ENCODE results near the gene ERAP2.
"Not testable (repeated sequence)": the region's sequence is repeated elsewhere in the genome, so short reads cannot be mapped to it uniquely, and the experiment has no call there.

ERAP2 gene

DNA sequence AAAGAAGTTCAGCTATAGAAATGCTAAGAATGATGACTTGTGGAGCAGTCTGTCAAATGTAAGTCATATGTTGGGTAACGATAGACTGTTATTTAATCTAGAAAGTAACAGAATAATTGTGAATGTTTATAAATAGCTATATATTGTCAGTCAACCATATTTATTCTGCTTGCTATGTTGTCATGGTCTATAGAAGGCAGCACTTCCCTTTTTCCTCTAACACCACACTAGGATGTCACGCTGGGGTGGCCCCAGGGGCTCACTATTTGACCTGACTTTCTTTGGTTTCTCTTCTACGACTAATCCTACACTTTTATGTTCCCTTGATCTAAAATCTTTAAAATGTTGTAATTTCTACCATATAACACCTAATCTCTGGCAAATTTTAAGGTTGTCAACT is 20.5 kb downstream of the ERAP2 start:
- ATAC-seq: peak; percentile 75
- no peak for DNase-seq

- DNase-seq (no peak), ATAC-seq (no peak)
Observed at GRCh38 chr5:96901384-96901783, 25.1 kb downstream of the ERAP2 start.

DNA sequence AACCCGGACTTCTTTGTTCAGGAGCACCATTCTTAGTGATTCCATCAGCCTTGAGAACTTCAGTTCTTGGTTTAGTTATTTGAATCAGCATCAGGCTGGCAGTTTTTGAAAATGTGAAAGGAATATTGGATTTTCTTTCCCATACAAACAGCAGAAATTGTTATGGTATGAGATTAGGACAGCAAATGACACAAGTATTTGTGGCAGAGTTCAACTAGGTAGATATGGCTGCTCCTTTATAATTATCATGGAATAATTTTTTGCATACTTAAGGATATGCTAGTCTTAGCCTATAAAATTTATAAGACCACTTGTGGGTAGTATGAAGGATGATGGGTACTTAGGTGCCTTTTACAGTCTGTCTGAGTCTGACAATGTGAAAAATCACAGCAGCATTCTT is 25.5 kb downstream of the ERAP2 start:
- ATAC-seq: no peak

DNA sequence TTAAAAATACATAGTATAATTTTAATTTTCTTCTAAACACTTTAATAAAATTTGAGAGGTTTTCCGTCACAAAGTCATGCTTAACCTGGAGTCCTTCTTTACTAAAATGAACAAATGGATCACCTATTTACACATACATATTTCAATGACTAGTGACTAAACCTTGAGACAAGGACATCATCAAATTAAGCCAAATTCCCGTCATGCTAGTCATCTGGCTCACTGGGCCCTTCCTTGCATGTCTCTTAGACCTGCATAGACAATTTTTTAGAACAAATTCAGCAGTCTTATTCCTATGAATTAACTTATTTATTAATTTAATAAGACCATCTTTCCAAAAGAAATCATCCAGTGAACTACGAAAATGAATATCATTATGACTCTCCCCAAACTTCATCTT is 26.6 kb downstream of the ERAP2 start:
- DNase-seq (no peak), ATAC-seq (no peak)

More for the DNA sequence above, 25.5 kb downstream of the ERAP2 start:
- no peak for DNase-seq

- DNase-seq (no peak), ATAC-seq (no peak)
Observed at GRCh38 chr5:96903300-96903699, 27.0 kb downstream of the ERAP2 start.

DNA sequence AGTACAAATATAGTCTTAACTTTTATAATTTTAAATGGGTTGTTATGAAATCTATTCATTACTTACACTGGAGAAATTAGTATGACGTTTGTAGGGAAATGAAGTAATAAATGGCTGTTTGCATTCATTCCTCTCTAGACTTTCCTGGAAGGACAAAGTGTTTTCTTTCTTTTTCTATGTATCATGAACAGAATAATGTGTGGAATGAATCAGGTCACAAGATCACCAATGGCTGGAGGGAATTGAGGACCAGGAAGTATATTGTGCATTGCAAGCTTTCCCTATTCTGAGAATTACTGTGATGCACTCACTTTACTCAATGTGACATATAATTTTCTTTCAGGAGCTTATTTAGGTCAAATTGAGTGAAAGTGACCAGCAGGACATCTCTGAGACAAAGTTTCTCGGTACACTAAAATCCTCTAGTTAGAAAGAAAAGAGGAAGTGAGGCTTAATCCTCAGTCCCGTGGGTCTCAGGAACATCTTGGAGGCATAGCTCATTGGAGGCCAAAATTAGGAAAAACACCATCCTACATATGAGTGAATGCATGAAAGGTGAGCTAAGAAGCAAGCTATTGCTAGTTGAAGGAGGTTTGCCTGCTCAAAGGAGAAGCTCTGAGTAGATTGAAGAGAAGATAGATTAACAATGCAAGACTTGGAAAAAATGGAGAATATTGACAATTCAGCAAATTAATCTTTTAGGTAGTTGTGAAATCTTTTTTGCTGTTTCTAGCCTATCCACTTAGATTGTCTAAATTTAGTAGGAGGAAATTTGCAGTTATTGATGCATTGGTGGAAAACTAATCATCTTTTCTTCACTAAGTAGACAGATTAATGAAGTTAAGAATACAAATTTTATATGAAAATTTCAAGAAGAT is 28.0 kb downstream of the ERAP2 start:
- no peak for ATAC-seq
- no peak for DNase-seq

GRCh38 chr5:96905864-96906263 is 29.6 kb downstream of the ERAP2 start:
- DNase-seq (no peak), ATAC-seq (no peak)

GRCh38 chr5:96909003-96909402 is 32.7 kb downstream of the ERAP2 start:
- ATAC-seq (no peak), DNase-seq (no peak)

DNA sequence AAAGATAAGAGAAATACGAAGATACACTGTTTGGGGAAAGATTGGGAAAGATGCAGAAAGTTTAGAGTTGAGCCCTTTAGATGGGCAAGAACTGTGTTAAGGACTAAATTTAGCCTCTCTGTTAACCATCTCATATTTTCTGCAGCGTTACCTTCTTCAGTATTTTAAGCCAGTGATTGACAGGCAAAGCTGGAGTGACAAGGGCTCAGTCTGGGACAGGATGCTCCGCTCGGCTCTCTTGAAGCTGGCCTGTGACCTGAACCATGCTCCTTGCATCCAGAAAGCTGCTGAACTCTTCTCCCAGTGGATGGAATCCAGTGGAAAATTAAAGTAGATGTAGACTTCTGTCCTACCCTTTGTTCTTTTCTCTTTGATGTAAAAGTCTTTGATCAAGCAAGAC is 33.1 kb downstream of the ERAP2 start:
- ATAC-seq (no peak), DNase-seq (no peak)

- ATAC-seq (no peak), DNase-seq (no peak)
Observed at GRCh38 chr5:96911139-96911538, 34.8 kb downstream of the ERAP2 start.

DNA sequence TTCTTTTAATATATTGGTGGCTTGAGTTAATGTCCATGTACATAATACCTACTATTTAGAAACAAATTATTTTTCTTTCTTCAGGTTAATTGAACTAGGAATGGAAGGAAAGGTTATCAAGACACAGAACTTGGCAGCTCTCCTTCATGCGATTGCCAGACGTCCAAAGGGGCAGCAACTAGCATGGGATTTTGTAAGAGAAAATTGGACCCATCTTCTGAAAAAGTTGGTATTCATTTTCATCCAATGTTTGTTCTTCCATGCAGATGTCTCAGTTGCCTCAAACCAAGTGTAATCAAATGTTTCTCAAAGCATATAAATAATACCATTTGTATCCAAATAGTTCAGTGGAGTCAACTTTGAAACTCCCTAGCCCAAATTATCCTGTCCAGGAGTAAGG is 36.9 kb downstream of the ERAP2 start:
- DNase-seq (no peak), ATAC-seq (no peak)

DNA sequence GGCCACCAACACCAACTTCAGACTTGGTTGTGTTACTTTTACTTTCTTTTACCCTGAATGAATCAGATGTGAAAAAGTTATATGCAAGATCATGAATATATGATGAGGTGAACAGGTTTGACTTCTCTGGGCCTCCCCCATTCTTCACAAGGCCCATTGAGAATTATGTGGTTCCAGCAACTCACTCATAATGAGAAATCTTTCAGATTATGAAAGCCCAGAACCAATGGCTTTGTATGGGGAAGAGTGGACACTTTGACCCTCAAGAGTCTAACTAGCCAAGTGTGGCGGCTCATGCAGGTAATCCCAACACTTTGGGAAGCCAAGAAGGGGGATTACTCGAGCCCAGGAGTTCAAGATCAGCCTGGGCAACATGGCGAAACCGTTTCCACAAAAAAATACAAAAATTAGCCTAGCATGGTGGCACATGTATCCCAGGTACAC is 43.5 kb downstream of the ERAP2 start:
- ATAC-seq (peak; percentile 91), DNase-seq (no peak)

DNA sequence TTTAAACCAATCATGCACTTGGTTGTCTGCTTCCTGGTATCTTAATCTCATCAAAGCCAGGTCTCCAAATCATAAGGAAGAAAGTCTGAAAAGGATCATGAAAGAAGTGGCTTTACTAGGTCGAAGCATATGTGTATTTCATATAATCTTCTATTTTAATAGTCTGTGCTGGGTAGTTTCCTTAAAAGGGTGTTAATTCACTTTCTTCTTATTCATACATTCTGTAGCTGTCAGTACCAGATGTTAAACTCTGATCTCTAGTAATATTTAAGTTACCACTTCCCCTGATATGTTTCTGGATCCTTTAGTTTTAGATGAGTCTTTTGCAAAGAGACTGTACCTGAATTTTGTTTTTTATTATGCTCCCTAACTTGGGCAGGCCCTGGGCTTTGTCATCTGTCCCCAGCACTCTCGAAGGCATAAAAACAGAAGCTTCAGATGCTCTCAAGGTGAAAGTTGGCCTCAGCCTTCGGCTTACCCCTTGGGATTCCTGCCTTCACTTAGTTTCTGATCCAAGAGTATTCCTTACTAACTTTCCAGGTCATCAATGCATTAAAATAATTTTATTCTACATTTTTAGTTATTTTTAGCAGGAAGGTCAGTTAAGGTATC is 44.5 kb downstream of the ERAP2 start:
- no peak for ATAC-seq
- no peak for DNase-seq

- ATAC-seq (no peak), DNase-seq (no peak)
Observed at GRCh38 chr5:96922499-96923244, 46.4 kb downstream of the ERAP2 start.

DNA sequence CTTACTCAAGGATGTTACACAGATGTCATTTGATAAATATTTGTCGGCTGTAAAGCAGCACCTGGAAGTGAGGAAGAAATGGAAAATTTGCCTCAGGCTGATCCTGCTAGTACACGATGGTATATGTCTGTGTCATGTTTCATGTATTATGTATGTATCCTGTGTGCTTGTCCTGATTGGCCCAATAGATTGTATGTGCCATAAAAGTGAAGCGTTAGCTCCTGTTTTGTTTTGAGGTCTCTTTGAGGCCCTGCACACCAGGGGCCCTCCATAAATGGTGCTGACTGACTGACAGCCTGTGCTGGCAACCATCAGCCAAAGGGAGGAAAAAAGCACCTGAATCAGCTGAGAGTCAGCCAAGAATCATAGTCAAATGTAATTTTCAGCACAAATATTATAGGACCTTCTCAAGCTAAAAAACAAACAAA is 47.7 kb downstream of the ERAP2 start:
- ATAC-seq (peak; percentile 50), DNase-seq (no peak)

DNA sequence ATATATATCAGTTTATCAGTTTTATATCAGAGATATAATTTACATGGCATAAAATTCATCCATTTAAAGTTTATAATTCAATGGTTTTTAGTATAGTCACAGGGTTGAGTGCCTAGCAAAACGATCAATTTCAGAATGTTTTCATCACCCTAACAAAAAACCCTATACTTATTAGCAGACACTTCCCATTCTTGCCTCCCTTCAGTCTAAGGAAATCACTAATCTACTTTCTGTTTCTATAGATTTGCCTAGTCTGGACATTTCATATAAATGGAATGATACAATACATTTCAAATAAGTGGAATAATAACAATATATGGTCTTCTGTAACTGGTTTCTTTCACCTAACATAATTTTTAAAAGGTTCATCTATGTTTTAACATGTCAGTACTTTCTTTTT is 50.0 kb downstream of the ERAP2 start:
- DNase-seq (no peak), ATAC-seq (no peak)

- DNase-seq (no peak), ATAC-seq (no peak)
Observed at GRCh38 chr5:96927008-96927407, 50.7 kb downstream of the ERAP2 start.

DNA sequence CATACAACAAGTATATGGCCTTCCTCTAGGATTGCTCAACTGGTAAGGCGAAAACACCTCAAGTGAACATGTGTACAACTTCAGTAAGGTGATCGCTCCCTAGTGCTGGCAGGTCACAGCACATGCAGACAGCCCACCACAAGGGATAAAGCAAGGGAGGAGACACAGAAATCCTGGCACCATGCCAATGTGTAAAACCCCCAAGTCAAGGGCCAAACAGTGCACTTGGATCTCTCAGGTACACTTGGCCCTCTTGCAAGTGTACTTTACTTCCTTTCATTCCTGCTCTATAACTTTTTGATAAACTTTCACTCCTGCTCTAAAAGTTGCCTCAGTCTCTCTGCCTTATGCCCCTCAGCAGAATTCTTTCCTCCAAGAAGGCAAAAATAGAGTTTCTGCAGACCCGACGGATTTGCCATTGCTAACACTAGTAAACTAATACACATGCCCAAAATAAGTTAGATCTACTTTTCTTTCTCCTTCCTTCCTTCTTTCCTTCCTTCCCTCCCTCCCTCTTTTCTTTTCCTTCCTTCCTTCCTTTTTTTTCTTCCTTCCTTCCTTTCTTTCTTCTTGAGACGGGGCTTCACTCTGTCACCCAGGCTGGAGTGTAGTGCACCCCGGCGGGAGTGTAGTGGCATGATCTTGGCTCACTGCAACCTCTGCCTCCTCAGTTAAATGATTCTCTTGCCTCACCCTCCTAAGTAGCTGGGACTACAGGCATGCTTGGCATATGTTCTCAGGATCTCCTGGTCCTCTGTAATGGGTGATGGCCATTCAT is 52.8 kb downstream of the ERAP2 start:
- ATAC-seq (no peak), DNase-seq (no peak)

GRCh38 chr5:96930058-96930457 is 53.8 kb downstream of the ERAP2 start:
- DNase-seq: no peak
- ATAC-seq: no peak

DNA sequence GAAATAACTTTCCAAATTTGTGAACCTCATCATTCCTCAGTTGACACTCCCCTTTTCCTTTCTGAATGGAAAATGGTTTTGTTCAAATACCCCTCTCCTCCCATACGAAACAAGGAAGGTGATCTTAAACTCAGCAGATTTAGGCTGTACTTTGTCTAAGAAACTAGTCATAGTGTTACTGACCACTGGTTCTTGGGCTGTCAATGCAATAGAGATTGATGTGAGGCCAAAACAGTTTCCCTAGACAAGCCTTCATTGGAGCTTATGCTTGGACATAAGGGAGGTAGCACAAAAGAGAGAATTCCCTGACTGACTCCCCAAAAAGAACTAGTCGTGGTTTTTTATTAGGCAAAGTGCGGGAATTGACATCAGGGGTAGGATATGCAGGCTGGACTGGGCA is 54.3 kb downstream of the ERAP2 start:
- DNase-seq (no peak), ATAC-seq (no peak)

GRCh38 chr5:96931037-96931436 is 54.7 kb downstream of the ERAP2 start:
- not testable (repeated sequence) for ATAC-seq, DNase-seq

- ATAC-seq: no peak
Observed at GRCh38 chr5:96931605-96932004, 55.3 kb downstream of the ERAP2 start.

More at GRCh38 chr5:96931605-96932004, 55.3 kb downstream of the ERAP2 start:
- DNase-seq: no peak

Measured in stimulated activated naive CD8-positive, alpha-beta T cell treated with anti-CD3 and anti-CD28 coated beads, Interleukin-15, Interleukin-2, amounts not matched to agents 100 U/mL and 50 U/mL, for 24 hours (primary cell).